Astrocyte (in vitro differentiated cells and primary cell): ENCODE results near the gene ATG7.

Source experiments
- CTCF ChIP-seq: IDR thresholded peaks from 2 replicates; pipeline ENCODE4 v1.5.1; 2011; ENCODE audit warnings: low read depth, mild to moderate bottlenecking, inconsistent platforms, low read length, moderate library complexity; ENCODE audit not compliant: insufficient read depth
- EZH2 ChIP-seq: IDR thresholded peaks from 2 replicates; pipeline ENCODE4 v1.6.1; 2012; ENCODE audit warnings: mild to moderate bottlenecking, low read length, inconsistent platforms; ENCODE audit not compliant: insufficient read depth

- TF ChIP-seq CTCF: no peak
- TF ChIP-seq EZH2: no peak
Measured at GRCh38 chr3:11430207-11430606, 158.0 kb downstream of the ATG7 start.
